GM15510 (cell line): Measurements from ENCODE around the gene COPS9.

Experiments used
- POLR2A ChIP-seq: IDR thresholded peaks from 3 replicates; pipeline ENCODE4 v1.6.1; 2011; ENCODE audit warnings: borderline replicate concordance; ENCODE audit not compliant: insufficient read length; ENCODE audit errors: extremely low read depth

Gene COPS9

GRCh38 chr2:240136013-240136670 is at the start of gene COPS9:
Gene COPS9, minus strand, starts transcription at chr2:240136305. Its CDS starts 21 bp downstream, at chr2:240136284.
- TF ChIP-seq POLR2A: peak; percentile 82

GRCh38 chr2:240184656-240185055 is 48.6 kb upstream of the COPS9 start:
- no peak for TF ChIP-seq POLR2A

DNA sequence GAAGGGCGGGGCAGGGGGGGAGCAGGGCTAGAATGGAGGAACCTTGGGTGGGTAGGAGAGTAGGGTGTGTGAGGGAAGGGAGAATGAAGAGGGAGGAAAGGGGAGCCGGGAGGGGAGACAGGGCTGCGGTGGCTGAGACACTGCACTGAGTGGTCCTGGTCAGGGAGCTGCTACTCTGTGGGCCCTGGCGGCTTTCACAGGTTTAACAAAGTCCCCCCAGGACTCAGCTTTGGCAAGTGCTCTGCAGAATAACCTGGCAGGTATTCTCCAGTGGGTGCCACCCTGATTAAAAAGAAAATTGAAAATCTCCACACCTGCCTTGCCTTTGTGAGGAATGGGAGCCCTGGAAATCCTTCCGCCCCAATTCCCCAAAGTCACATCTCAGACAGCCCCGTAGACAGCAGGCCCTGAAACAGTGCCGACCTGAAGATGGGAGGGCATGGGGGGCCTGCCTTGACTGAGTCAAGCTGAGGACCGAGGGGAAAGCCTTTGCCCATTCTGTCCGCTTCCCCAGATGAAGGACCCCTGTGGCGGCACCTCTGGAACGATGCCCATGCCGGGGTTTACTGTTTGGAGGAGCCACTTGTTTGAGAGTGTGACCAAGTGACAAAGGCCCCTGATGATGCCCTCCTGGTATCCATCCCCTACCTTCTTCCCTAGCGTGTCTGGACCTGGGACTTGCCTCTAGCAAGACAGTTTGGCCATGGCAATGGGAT is 47.9 kb upstream of the COPS9 start:
- no peak for TF ChIP-seq POLR2A

- no peak for TF ChIP-seq POLR2A
These were observed 47.1 kb upstream of the COPS9 start for GRCh38 chr2:240183006-240183874.

DNA sequence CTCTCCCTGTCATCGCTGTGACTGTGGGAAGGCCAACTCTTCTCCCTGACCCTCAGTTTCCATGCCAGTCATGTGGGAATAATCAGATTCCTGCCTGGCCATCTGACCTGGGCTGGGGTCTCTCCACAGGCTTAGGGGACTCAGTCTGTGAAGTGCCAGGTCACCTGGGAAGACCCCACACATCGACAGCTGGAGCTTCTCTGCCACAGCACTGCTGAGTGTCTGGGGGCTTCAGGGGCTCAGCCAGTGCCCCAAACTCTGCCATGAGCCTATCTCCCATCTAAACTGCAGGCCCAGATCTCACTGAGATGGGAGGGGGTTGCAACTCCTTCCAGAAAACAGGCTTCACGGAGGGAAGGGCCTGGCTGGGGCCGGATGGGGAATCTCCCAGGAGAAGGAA is 46.4 kb upstream of the COPS9 start:
- no peak for TF ChIP-seq POLR2A

DNA sequence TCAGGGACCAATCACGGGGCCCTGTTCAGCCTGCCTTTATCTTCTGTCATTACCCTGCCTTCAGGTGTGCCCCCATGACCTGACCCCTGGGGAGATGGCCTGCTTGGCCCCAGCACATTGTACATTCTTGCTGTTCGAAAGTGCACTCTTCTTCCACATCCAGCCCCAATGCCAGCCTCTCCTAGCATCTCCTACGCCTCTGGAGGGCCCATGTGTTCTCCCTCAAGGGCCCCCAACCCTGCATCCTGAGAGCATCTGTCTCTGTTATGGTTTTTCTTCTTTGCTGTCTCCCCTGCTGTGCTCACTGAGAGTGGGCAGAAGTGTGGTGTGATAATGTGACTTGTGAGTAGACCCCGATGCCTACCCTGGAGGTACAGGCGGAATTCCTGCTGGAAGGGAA is 45.9 kb upstream of the COPS9 start:
- no peak for TF ChIP-seq POLR2A

DNA sequence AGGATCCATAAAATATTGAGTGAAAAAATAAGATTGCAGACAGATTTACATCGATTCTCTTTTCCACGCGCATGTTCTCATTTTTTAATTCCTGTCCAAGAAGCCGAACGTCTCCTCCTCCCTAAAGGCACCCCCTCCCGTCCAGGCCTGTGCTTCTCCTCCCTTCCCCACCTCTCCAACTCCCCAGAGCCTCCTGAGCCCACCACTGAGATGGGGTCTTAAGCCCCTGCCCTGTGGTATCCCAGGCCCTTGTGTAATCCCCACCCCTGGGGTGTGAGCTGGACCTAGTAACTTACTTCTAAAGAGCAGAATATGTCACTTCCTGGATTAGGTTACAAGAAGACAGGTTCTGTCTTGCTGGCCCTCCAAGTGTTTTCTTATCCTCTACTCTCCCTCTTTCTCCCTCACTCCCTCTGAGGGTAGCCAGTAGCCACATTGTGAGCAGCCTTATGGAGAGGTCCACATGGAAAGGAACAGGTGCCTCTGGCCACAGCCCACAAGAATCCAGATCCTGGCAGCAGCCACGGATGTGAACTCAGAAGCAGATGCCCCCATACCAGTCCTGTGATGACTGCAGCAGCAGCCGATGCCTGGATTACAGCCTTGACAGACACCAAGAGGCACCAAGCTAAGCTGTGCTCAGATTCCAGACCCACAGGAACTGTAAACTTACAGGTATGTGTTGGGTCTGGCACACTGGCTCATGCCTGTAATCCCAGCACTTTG is 44.0 kb upstream of the COPS9 start:
- TF ChIP-seq POLR2A: no peak

GRCh38 chr2:240179186-240179815 is 43.2 kb upstream of the COPS9 start:
- TF ChIP-seq POLR2A: no peak

DNA sequence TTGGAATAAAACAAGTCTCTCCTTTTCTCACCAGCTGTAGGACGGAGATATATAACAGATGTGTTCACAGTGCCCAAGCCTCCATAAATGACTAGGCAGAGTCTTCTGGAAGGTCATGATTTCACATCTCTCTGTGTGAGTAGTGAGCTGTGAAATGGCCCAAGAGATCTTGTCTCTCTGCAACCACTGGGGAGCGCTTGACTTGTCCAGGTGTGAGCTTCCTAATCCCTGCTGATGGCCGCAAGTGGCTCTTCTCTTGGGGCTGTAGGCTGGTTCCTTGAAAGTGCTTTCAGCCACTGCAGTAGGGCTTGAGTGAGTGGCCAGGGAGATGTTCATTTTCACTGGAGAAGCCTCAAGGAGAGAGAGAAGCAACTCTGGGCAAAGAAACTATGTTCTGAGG is 42.5 kb upstream of the COPS9 start:
- no peak for TF ChIP-seq POLR2A

DNA sequence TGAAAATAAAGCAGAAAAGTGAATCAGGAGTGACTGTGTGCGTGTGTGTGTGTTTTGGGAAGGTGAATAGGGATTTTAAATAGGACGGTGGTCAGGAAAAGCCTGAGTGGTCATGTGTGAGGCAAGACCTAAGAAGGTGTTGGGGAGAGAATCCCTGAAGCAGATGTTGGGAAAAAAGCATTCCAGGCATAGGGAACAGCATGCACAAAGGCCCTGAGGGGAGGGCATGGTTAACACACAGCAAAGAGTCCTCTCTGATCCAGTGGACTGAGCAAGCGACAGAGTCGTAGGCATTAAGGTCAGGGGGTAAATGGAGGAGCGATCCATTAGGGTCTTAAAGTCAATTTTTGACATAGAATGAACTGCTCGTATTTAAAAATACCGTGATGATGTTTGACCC is 38.4 kb upstream of the COPS9 start:
- no peak for TF ChIP-seq POLR2A

- no peak for TF ChIP-seq POLR2A
These were observed 36.2 kb upstream of the COPS9 start for GRCh38 chr2:240172071-240172895.

GRCh38 chr2:240170883-240171282 is 34.8 kb upstream of the COPS9 start:
- TF ChIP-seq POLR2A: no peak

DNA sequence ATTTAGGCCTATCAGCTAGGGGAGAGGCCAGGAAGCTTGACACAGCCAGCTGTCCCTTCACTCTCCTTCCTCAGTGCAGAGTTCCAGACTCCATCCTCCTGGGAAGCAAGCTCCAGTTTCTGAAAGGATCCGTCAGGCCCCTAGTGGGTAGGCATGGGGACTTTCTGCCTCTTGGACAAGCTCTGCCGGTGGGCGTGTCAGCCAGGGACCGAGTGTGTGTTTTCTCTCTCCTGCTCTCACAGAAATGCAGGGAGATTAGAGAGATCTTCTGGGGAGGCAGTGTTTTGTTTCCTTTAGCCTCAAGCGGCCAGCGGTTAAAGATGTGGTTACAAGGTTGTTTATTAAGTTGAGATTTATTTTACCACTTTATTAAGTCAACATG is 34.2 kb upstream of the COPS9 start:
- no peak for TF ChIP-seq POLR2A

DNA sequence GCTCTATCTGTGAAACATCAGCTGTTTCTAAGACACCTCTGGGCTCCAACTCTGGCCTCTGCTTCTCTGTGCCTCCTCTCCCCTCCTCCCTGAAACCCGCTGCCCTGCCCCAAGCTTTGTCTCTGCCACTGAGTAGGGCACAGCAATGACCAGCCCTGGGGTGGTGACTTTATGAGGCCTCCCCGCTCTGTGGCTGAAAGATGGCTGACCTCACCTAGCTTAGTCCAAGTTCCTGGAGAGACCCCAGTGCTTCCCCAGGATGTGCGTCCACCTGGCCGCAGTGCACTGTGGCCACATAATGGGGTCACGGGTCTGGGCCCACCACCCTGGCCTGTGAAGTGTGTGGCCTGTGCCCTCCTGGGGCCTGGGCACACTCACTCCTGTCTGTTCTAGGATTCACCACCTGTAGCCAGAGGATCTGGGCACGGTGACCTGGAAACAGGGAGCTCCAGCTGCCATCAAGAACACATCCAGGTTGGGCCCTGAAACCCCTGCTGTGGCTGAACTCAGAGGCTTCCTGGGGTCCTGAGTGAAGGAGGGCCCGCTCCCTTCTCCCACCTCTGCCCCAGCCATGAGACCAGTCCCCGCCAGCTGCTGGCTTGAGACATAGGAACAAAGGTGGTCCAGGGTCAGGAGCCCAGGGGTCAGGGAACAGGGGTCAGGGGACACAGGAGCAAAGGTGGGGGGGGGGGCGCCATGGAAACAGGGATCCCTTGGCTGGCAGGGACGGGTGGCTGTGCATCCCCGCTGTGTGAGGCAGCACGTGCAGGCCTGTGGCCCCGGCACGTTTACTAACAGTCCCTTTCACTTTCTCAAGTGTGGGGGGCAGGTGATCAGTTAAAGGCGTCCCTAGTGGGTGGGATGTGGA is 33.6 kb upstream of the COPS9 start:
- TF ChIP-seq POLR2A: no peak
